Activated T-helper 17 cell treated with anti-CD3 and anti-CD28 coated beads, Interleukin-2, amount 50 U/mL, for 72 hours (primary cell): ENCODE measurements around the gene DENND2C. TPM values are rescaled to one million over a fixed set of nuclear protein-coding genes. Genes with fewer than 3 reads are reported as not detected.

Experiments
- ATAC-seq: fragments of 150-1000 bp; cut with Tn5 transposase; replicated peaks from 2 replicates; pipeline ENCODE4 v1.10.0; 2021; ENCODE audit warnings: mild to moderate bottlenecking, moderate library complexity
- H3K27ac Mint-ChIP-seq: one replicate; pipeline ENCODE4 v1.8.0; 2022; ENCODE audit warnings: mixed read lengths
- H3K27me3 Mint-ChIP-seq: one replicate; pipeline ENCODE4 v1.8.0; 2022; ENCODE audit warnings: mixed read lengths
- H3K36me3 Mint-ChIP-seq: one replicate; pipeline ENCODE4 v1.8.0; 2022; ENCODE audit warnings: low read depth, mild to moderate bottlenecking, mixed read lengths
- H3K4me1 Mint-ChIP-seq: one replicate; pipeline ENCODE4 v1.8.0; 2022; ENCODE audit warnings: mixed read lengths
- H3K4me3 Mint-ChIP-seq: one replicate; pipeline ENCODE4 v1.8.0; 2022; ENCODE audit warnings: mild to moderate bottlenecking, mixed read lengths
- H3K9me3 Mint-ChIP-seq: one replicate; pipeline ENCODE4 v1.8.0; 2022; ENCODE audit warnings: mixed read lengths
- total RNA-seq, 2 donors: library from RNA; stranded (reverse); gene quantifications; one replicate each; pipeline ENCODE4 v1.2.3, GENCODE V29; 2022

DENND2C gene
- total RNA-seq, 2 donors from 2014 or later: 1.0 to 1.4 TPM

- peaks cover 3% of the 10 kb centered on the region for H3K27me3 Mint-ChIP-seq
- no peak overlapping the region for H3K4me3 Mint-ChIP-seq
- H3K27ac Mint-ChIP-seq: no peak overlapping the region
- H3K9me3 Mint-ChIP-seq: no peaks in the 10 kb centered on the region
- ATAC-seq: no peak
- H3K4me1 Mint-ChIP-seq: no peaks in the 10 kb centered on the region
- H3K36me3 Mint-ChIP-seq: no peaks in the 10 kb centered on the region
Measured at GRCh38 chr1:114554577-114554976, 115.3 kb downstream of the DENND2C start.

GRCh38 chr1:114552106-114552639, 117.7 kb downstream of the DENND2C start:
- Mint-ChIP-seq H3K4me1 (no peaks in the 10 kb centered on the region), H3K27ac (no peak overlapping the region), H3K27me3 (peaks cover 3% of the 10 kb centered on the region), H3K36me3 (no peaks in the 10 kb centered on the region), H3K9me3 (no peaks in the 10 kb centered on the region), H3K4me3 (no peak overlapping the region)
- ATAC-seq: no peak

- Mint-ChIP-seq H3K4me3 (no peak overlapping the region), H3K27ac (no peak overlapping the region), H3K27me3 (peaks cover 3% of the 10 kb centered on the region), H3K36me3 (no peaks in the 10 kb centered on the region), H3K4me1 (no peaks in the 10 kb centered on the region), H3K9me3 (no peaks in the 10 kb centered on the region)
- ATAC-seq: no peak
Measured at GRCh38 chr1:114551400-114551799, 118.4 kb downstream of the DENND2C start.

GRCh38 chr1:114550336-114550735, 119.5 kb downstream of the DENND2C start:
- Mint-ChIP-seq H3K27ac (no peak overlapping the region), H3K4me1 (no peaks in the 10 kb centered on the region), H3K36me3 (no peaks in the 10 kb centered on the region), H3K4me3 (no peak overlapping the region), H3K27me3 (peaks cover 3% of the 10 kb centered on the region), H3K9me3 (no peaks in the 10 kb centered on the region)
- ATAC-seq: no peak

- H3K27me3 Mint-ChIP-seq: peaks cover 3% of the 10 kb centered on the region
- no peak for ATAC-seq
- H3K27ac Mint-ChIP-seq: no peak overlapping the region
- no peaks in the 10 kb centered on the region for H3K36me3 Mint-ChIP-seq
- no peaks in the 10 kb centered on the region for H3K9me3 Mint-ChIP-seq
- H3K4me1 Mint-ChIP-seq: no peaks in the 10 kb centered on the region
- H3K4me3 Mint-ChIP-seq: no peak overlapping the region
Measured at GRCh38 chr1:114549137-114549536, 120.7 kb downstream of the DENND2C start.

GRCh38 chr1:114547076-114547475, 122.8 kb downstream of the DENND2C start:
- no peaks in the 10 kb centered on the region for H3K4me1 Mint-ChIP-seq
- no peak for ATAC-seq
- H3K4me3 Mint-ChIP-seq: no peak overlapping the region
- H3K9me3 Mint-ChIP-seq: no peaks in the 10 kb centered on the region
- no peak overlapping the region for H3K27ac Mint-ChIP-seq
- no peaks in the 10 kb centered on the region for H3K36me3 Mint-ChIP-seq
- H3K27me3 Mint-ChIP-seq: peaks cover 3% of the 10 kb centered on the region

GRCh38 chr1:114545796-114546195, 124.1 kb downstream of the DENND2C start:
- Mint-ChIP-seq H3K36me3 (no peaks in the 10 kb centered on the region), H3K4me1 (no peaks in the 10 kb centered on the region), H3K27me3 (no peaks in the 10 kb centered on the region), H3K27ac (no peak overlapping the region), H3K9me3 (no peaks in the 10 kb centered on the region), H3K4me3 (no peak overlapping the region)
- ATAC-seq: no peak

- Mint-ChIP-seq H3K4me3 (no peak overlapping the region), H3K4me1 (no peaks in the 10 kb centered on the region), H3K27ac (no peak overlapping the region), H3K9me3 (no peaks in the 10 kb centered on the region), H3K27me3 (no peaks in the 10 kb centered on the region), H3K36me3 (no peaks in the 10 kb centered on the region)
- ATAC-seq: no peak
Measured at GRCh38 chr1:114545315-114545714, 124.5 kb downstream of the DENND2C start.

GRCh38 chr1:114540821-114541220, 129.0 kb downstream of the DENND2C start:
- Mint-ChIP-seq H3K4me3 (no peak overlapping the region), H3K27me3 (no peaks in the 10 kb centered on the region), H3K27ac (no peak overlapping the region), H3K36me3 (no peaks in the 10 kb centered on the region), H3K9me3 (no peaks in the 10 kb centered on the region), H3K4me1 (no peaks in the 10 kb centered on the region)
- no peak for ATAC-seq

- Mint-ChIP-seq H3K4me1 (no peaks in the 10 kb centered on the region), H3K4me3 (no peak overlapping the region), H3K27me3 (no peaks in the 10 kb centered on the region), H3K9me3 (no peaks in the 10 kb centered on the region), H3K36me3 (no peaks in the 10 kb centered on the region), H3K27ac (no peak overlapping the region)
- no peak for ATAC-seq
Measured at GRCh38 chr1:114540272-114540671, 129.6 kb downstream of the DENND2C start.

GRCh38 chr1:114536043-114536442, 133.8 kb downstream of the DENND2C start:
- Mint-ChIP-seq H3K36me3 (no peaks in the 10 kb centered on the region), H3K4me1 (no peaks in the 10 kb centered on the region), H3K9me3 (no peaks in the 10 kb centered on the region), H3K27me3 (no peaks in the 10 kb centered on the region), H3K4me3 (no peak overlapping the region), H3K27ac (no peak overlapping the region)
- ATAC-seq: no peak

GRCh38 chr1:114535401-114535800, 134.4 kb downstream of the DENND2C start:
- Mint-ChIP-seq H3K4me1 (no peaks in the 10 kb centered on the region), H3K27me3 (no peaks in the 10 kb centered on the region), H3K4me3 (no peak overlapping the region), H3K9me3 (no peaks in the 10 kb centered on the region), H3K36me3 (no peaks in the 10 kb centered on the region), H3K27ac (no peak overlapping the region)
- ATAC-seq: no peak

Other genes starting within 250 kb of the DENND2C start
- 10 to 100 TPM; 36.6 to 45.9 TPM for gene TRIM33, start 158.8 kb downstream of the DENND2C start, total RNA-seq
- 10 to 100 TPM; 39.3 to 50.4 TPM for gene BCAS2, start 88.4 kb downstream of the DENND2C start, total RNA-seq
- gene AMPD1, start 25.5 kb upstream of the DENND2C start, total RNA-seq: not detected
- gene NRAS, start 46.7 kb upstream of the DENND2C start, total RNA-seq: 10 to 100 TPM; 45.5 to 54.8 TPM
- gene CSDE1, start 87.9 kb upstream of the DENND2C start, total RNA-seq: 100 to 1,000 TPM; 465 to 604 TPM
- gene SIKE1, start 110.6 kb upstream of the DENND2C start, total RNA-seq: 10 to 100 TPM; 55.9 to 86.3 TPM
- gene SYCP1, start 184.8 kb upstream of the DENND2C start, total RNA-seq: not detected